GM19239 (cell line): Measurements from ENCODE around the gene INTS11.

Experiments
- DNase-seq: peaks from one replicate; pipeline ENCODE4 v3.0.0; 2011; ENCODE audit warnings: low spot score; ENCODE audit not compliant: insufficient read length
- FAIRE-seq: peaks from 2 replicates; lab custom pipeline; 2011; peaks lifted over from hg19 to GRCh38; lab: Jason Lieb, UNC

INTS11 gene

DNA sequence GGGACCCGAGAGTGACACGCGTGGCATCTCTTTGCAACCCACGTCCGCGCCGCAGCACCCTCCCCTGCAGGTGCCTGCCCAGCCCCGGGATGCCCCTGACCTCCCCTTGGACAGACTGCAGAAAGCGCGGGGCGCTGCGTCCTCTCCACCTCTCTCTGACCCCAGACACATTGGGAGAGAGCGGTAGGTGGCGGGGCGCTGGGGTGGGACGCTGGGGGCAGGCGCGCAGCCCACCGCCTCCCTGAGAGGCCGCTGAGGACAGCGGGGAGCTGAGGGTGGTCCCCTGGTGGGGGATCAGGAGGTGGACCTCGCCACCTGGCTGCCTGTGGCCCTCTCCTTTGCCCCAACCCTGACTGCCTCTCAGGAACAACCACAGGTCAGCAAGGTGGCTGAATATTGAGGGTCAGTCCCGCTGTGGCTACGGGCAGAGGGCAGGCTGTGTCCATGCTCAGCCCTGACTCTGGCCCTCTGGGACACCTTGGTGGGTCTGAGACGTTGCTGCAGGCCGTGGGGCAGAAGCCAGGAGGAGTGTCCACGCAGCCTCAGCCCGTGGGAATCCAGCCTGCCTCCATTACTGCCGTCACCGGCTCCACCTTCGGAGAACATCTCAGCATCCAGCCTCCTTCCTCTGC lies 50.0 kb downstream of the INTS11 start:
- DNase-seq (no peak), FAIRE-seq (no peak)

DNA sequence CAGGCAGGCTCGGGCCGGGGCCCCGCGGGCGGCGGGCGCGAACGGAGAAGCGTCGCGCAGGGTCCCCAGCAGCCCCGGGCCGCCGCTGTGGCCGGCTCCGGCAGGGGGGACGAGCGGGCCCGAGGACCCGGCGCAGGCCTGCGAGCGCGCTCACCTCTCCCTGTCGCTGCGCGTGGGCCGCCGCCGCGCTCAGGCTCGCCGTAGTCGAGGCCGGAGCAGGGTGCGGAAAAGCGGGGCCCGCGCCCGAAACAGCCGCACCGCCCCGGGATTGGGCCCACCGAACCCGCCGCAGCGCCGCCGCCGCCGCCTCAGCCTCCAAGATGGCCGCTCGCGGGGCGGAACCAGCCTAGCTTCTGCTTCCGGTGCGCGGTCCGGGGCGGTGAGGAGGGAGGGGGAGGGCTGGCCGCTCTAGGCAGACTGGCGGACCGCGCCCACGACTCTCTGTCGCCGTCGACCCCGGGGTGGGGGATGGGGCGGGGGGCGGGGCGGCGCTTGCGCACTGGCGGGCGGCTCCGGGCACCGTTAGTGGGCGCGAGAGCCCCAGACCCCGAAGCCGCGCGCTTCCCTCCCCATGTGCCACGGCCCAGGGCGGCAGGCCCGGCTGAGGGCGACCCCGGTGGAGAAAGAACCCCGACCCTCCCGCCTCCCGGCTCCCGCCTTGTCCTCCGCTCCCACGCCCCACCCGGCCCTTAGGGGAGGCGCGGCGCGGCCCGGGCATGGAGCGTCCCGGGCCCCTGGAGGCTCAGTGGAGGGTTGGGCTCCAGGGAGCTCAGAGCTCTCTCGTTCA lies 50.8 kb downstream of the INTS11 start, which contains the start of gene UBE2J2:
Gene UBE2J2 (minus strand): TSS at position 343 of the 787 bp plus-strand sequence. CDS start 5,862 bp downstream, outside the sequence.
- FAIRE-seq, result peak; percentile 72
- peak; percentile 99 for DNase-seq

DNA sequence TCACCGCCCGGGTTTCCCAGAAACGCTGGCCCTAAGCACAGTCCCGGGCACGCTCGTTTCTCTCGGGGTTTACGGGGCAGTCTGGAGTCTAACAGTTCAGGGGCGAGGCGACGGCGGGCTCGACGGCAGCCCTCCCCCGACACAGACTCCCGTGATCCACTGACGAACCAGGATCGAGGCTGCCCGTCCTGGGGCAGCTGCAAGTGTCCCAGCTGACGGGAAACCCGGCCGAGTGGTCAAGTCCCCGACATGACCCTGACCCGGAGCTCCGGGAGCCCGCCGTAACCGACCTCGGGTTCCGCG lies 51.3 kb downstream of the INTS11 start:
- DNase-seq, result no peak
- no peak for FAIRE-seq

DNA sequence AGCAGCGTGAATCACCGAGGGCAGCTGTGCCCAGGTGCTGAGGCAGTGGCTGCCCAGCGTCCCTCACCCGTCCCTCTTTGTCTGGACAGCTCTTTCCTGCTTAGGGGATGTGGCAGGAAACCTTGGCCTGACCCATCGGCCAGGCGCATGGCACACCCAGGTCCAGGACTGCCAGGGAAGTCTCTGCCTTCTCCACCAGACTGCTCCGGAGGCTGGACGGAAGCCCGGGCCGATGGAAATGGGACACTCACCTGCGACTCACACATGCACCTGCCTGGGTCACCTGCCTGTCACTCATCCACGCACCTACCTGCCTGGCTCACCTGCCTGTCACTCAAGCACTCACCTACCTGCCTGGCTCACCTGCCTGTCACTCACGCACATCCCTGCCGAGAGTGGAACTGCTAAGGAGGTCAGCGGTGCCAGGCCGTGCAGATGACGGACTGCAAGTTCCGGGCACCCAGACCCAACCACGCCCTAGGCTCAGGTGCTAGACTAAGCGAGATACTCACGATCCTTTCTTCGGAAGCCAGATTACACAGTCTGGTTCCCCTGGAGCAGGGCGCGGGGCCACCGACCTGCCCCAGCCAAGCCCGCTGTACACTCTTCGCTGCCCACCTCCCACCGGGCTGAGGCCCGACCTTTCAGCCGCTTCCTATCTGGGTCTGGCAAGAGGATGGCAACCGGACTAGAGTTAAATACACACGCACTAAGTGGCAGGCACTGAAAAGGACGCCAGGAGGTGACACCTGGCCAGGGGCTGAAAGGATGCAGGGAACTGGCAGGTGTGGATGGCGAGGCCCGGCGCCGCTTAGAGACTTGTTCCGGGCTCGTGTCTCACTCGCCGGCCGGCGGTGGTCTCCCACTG lies 51.9 kb downstream of the INTS11 start:
- no peak for DNase-seq

DNA sequence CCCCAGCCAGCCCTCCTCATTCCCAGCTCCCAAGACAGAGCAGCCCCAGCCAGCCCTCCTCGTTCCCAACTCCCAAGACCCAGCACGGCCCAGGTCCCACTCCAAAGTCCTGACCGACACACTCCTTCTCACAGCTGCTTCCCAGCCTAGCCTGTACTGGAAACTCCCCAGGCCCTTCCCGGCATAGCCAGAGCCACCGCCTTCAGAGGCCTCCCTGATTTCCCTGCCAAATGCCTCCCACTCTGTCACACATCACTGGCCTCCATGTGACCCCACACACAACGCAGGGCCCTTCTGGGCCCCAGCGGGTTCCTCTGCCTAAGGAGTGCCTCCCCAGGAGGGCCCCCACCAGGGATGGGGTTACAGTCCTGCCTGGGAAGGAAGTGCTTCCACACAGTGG lies 53.6 kb downstream of the INTS11 start:
- DNase-seq (no peak), FAIRE-seq (no peak)

More for the DNA sequence above, 51.9 kb downstream of the INTS11 start:
- no peak for FAIRE-seq

DNA sequence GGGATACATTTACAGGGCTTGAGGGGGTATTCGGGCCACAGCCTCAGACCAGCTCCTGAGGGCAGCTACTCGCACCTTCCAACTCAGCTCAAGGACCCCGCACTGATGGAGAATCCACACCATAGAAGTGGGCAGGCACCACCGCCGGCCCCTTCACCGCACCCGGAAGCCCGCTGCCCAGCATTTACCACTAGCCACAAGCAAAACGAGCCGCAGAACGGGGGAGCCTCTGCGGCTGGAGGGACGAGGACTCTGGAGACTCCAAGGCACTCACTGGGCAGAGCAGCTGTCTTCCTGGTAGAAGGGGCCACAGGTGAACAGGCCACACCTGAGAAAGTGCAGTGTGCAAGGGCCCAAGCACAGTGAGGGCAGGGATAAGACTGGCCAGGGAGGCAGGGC lies 56.2 kb downstream of the INTS11 start:
- FAIRE-seq, result no peak
- DNase-seq, result no peak

DNA sequence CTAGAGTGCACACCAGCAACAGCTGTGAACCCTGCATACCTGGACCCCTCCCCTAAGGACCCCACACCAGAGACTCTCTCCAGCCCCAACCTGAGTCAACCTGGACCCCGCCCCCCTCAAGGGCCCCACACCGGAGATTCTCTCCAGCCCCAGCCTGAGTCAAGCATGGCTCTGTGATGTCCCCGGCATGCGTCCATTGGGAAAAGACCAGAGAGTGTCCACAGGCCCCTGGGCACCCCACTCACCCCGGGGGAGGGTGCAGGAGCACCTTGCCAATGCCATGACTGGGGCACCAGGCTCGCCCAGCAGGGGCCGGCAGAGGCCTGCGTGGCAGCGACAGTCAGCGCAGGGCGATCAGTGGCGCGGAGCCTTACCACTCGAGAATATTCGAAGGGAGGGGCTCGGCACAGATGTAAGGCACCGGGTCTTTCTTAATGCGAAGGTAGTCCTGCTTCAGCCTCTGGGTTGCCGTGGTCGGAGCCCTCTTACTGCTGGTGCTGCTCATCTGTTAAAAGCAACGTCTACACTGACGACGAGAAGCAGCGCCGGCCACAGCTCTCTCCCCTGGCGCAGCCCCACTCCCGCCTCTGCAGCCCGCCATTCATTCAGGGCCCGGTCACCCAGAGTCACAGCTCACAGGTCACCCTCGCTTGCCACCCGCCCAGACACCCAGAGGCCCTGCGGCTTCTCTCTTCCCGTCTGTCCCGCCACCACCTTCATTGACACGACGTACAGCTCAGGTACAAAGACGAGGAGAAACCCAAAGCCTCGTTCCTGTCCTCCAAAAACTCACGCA lies 56.8 kb downstream of the INTS11 start:
- FAIRE-seq, result no peak
- no peak for DNase-seq

DNA sequence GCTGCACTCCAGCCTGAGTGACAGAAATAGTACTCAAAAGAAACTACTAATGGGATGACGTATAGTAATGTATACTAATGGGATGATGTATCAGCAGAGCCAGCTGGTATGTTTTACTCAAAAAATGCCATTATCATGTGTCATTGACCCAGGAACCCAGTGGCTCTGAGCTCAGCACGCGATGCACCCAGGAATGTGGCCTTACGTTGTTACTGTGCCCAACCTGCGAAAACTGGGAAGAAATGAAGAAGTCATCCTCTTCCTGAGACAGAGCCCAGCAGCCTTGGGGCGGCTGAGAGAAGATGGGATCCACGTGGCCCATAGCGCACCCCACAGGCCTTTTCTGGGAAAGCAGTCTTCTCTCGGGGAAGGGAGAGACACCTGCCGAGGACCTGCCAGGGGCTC lies 59.6 kb downstream of the INTS11 start:
- no peak for DNase-seq
- no peak for FAIRE-seq

DNA sequence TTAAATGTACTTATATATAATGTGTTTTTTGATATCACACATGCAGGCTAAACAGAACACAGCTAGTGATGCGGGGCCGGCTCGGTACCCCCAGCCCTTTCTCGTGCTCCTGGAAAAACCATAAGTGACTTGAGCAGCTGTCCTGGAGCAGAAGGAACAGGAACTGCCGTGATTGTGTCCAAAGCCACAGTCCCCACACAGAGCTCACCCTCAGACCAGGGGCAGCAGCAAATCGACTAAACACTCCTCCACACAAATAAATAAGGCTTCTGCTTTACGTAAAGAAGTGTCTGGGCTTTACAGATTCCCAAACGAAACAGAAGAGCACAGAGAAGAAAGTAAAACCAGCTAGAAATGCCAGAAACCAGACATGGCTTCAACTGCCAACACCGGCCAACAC lies 60.4 kb downstream of the INTS11 start:
- FAIRE-seq (no peak), DNase-seq (no peak)

DNA sequence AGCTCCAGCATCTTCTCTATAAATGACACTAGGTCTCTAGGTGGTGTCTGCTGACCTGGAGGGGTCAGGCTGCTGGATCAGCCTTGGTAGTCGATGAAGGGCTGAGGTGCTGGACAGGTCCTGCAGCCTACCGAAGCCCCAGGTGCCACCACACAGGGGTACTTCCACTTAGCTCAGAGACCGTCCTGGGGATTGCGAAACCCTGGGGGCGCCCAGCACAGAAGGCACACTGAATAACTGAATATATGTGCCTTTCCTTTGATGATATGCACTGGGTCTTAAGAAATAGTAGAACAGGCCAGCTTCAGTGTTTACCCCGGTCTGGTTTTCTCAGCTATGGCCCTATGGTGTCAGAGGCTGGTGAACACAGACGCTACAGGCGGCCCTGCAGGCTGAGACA lies 61.7 kb downstream of the INTS11 start:
- FAIRE-seq (no peak), DNase-seq (no peak)

DNA sequence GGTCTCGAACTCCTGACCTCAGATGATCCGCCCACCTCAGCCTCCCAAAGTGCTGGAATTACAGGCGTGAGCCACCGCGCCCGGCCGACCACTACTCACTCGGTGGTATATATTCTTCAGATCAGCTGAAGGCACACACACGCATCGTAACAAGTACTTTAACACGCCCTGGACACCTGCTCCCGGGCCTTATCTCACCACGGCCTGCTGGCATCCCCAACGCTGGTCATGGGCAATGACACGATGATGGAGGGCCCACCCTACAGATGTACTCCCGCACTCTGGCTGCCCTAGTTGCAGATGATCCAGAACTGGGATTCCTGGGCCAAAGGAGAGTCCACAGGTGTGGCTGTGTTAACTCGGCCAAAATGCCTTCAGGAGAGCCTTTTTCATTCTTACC lies 62.4 kb downstream of the INTS11 start:
- FAIRE-seq (no peak), DNase-seq (no peak)
